NCI-H1105 treated with DMSO at 0.1 percent for 48 hours (cell line): Measurements from ENCODE around the gene CHRNG.
A peak's percentile ranks its signal among the peaks of the same experiment; 100 is the strongest.

ENCODE experiments used
- DNase-seq: peaks from one replicate; lab custom pipeline; 2025; lab: John Stamatoyannopoulos, UW

CHRNG gene, protein sequence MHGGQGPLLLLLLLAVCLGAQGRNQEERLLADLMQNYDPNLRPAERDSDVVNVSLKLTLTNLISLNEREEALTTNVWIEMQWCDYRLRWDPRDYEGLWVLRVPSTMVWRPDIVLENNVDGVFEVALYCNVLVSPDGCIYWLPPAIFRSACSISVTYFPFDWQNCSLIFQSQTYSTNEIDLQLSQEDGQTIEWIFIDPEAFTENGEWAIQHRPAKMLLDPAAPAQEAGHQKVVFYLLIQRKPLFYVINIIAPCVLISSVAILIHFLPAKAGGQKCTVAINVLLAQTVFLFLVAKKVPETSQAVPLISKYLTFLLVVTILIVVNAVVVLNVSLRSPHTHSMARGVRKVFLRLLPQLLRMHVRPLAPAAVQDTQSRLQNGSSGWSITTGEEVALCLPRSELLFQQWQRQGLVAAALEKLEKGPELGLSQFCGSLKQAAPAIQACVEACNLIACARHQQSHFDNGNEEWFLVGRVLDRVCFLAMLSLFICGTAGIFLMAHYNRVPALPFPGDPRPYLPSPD

DNA sequence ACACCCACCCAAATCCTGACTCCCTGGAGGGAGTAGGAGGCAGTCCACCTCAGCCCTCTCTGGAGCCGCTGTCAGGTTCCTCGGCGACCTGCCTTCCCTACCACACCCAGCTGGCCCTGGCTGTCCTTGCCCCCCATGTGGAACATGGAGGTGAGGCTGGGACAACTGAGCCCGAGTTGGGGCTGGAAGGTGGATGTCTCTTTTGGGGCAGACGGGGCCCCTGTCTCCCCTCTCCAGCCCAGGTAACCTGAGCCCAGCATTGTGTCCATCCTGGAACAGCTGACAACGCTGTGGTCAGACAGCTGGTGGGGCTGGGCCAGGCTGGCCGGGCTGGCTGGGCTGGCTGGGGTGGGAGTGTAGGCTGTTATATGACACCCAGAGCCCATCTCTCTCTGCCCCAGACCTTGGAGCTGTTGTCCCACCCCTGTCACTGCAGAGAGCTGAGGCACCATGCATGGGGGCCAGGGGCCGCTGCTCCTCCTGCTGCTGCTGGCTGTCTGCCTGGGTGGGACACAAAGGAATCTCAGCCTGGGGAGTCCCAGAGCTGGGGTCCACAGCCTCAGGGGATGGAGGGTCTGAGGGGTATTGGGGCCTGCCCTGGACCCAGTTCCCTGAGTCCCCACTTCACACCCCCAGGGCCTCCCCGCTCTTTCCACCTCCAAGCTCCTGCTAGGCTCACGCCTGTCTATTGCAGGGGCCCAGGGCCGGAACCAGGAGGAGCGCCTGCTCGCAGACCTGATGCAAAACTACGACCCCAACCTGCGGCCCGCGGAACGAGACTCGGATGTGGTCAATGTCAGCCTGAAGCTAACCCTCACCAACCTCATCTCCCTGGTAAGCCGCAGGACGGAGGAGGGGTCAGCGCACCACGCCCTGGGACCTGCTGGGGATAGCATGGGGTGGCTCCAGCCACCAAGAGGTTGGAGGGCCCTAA is at the start of gene CHRNG:
Gene CHRNG (plus strand): TSS at position 395 of the 934 bp plus-strand sequence. CDS start 56 bp downstream, at position 451.
- no peak for DNase-seq

DNA sequence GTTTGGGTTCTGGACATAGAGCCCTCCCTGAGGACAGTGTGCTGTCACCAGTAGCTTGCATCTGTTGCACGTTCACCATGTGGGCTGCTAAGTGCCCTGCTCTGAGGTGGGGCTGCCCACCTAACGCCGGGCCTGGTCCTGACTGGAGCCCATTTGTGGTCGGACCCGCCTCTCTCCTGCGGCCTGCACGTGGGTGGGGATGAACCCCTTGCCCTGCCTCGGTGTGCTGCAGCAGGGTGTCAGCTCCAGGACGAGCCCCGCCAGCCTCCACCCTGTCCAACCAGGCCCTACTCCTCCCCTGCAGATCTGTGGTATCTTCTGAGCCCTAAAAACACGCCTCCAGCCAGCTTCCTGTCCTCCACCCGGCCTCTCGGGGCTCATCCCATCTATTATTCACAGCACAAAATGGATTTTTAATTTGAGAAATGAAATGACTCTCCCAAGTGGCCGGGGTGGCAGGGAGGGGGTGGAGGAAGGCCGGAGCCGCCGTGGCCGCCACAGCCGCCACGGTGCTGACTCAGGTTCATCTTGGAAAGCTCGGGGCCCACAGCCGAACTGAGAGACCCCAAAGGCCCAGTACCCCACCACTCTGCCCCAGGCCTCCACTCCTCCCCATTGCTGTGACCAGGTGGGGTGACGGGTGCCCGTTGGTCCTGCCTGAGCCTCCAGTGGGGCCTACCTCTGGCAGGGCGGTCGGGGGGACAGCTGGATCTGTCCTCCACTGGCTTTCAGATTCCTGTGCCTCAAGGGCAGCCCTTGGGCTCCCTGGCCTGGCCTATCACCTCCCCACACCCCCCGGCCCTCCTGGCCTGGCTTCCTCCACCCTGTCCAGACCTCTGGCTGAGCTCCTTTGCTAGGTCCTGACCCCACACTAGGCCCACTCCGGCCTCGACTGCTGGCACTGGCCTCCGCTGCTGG is 49.0 kb upstream of the CHRNG start:
- no peak for DNase-seq

DNA sequence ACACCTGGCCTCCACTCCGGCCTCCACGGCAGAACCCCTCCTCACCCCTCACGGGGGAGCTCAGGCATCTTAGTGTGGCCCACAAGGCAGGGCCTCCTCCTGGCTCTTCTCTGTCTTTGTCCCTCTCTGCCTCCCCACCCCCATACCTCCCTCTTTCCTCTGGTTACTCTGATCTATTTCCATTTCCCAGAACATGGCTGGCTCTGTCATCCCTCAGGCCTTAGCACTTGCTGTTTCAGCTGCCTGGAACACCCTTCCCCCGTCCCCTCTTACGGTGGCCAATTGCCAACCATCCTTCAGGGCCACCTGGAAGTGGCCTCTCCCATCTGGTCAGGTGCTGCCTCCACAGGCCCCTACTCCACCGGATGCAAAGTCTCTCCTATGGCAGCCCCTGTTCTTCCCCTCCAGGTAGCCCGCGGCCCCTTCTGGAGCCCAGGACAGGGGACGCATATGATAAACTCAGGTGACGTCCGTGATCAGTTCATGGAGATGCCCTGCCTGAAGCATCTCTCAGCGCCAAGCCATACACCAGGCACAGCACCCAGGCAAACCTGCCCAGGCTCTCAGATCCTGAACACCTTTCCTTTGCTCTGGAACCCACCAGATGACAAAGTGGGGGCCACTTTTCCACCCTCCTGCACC is 48.2 kb upstream of the CHRNG start:
- DNase-seq, result no peak

DNA sequence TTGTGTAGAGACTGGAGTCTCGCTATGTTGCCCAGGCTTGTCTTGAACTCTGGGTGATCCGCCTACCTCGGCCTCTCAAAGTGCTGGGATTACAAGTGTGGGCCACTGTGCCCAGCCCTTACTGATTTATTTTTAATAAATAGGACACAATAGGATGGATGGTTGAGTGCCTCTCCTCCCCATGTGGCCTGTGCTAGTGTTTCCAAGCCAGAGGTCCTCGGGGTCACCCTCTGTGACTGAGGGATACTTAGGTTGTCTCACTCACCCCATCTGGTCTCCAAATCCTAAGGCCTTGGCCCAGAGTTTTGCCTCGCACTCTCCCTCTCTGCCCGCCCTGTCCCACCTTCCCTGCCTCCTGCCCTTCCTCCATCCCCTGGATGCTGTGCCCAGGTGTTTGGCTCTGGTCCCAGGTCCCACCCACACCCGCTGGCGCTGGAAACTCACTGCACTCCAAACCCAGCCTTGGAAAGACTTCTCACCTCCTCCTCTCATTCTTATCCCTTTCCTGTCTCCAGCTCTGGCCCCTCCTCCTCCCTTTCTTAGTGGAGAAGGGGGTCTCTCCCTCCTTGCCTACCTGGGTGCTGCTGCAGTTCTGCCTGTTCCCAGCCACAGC is 47.1 kb upstream of the CHRNG start:
- DNase-seq, result no peak

DNA sequence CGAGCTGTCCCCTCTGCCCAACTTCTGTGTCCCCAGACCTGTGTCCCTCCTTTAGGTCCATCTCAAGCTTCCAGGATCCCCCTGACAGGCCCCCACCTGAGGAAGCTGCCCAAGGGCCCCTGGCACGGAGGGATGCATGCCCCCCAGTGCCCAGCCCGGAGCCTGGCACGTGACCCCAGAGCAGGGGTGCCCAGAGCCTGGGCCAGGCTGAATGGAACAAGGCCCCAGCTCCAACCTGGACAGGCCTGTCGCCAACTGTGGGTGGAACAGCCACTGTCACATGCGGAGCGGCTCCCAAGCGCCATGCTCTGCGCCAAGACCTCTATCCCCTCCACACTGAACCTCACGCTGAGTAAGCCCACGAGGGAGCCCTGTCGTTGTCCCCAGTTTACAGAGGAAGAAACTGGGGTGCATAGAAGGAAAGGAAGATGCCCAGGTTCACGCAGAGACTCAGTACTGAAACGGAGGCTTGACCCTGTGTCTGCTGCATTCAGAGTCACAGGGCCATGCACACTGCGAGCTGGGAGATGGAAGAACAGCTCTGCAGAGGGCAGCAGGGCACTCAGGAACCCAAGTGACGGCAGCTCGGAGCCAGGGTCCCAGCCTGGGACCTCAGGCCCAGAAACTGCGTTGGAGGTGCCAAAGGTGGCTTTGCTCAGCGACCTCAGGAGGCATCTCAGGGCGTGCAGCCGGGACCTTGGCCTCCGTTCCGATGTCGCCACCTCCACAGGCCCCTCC is 46.4 kb upstream of the CHRNG start:
- DNase-seq, result no peak

DNA sequence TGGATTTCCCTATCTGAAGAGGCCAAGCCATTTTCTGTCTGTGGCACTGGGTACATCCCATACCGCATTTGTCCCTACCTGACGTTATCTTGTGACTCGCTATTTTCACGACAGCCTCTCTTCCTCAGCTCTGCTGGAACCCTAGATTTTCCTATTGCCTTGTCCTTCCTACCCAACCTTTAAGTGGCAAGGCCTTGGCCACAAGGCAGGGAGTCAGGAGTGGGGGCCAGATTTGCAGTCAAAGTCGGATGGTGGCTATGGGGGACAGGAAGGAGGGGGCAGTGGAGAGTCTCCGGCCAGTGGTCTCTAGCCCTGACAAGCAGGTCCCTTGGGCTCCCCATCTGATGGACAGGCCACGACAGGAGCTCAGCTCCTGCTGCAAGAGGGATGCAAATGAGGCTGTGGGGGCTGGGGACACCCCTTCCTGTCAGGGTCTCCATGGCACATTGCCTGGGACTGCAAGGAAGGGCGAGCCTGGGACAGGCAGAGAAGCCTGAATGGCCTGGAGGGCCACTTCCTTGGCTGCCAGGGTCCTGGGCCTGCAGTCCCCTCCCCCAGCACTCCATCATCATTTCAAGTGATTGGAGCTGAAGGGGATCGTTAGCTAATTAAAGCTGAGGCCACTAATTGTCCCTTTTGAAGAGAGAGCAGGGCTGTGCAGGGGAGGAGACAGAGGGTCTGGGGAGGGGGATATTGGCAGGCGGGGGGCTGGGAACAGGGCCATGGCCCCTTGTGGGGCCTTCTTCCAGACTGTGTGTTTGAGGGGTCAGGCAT is 45.6 kb upstream of the CHRNG start:
- DNase-seq, result no peak

DNA sequence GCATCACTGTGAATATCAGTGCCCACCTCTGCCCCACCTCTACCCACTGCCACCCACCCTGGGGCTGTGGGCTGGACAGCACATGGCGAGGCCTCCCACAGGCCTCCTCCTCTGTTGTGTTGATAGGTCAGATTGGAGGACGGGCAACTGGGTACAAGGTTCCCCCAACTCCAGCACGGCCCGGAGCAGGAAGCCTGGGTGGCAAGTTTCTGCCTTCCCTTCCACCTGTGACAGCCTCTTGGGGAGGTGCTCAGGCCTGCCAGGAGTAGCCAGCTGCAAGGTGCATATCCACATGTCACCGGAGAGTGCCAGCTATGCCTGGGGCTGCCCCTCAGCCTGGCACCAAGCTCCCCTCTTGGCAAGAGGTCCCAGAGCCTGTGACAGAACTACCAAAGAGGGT is 45.0 kb upstream of the CHRNG start:
- no peak for DNase-seq

DNA sequence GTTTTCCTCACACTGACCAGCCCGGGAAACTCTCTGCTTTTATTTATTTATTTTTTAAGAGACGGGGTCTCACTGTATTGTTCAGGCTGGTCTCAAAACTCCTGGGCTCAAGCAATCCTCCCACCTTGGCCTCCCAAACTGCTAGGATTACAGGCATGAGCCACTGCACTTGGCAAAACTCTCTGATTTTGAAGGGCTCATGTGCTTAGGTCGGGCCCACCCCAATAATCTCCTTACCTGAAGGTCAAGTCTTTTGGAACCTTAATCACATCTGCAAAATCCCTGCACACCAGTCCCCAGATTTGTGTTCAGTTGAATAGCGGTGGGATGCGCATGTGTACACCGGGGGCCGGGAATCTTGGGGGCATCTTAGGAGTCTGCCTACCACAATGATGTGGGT is 44.2 kb upstream of the CHRNG start:
- no peak for DNase-seq

DNA sequence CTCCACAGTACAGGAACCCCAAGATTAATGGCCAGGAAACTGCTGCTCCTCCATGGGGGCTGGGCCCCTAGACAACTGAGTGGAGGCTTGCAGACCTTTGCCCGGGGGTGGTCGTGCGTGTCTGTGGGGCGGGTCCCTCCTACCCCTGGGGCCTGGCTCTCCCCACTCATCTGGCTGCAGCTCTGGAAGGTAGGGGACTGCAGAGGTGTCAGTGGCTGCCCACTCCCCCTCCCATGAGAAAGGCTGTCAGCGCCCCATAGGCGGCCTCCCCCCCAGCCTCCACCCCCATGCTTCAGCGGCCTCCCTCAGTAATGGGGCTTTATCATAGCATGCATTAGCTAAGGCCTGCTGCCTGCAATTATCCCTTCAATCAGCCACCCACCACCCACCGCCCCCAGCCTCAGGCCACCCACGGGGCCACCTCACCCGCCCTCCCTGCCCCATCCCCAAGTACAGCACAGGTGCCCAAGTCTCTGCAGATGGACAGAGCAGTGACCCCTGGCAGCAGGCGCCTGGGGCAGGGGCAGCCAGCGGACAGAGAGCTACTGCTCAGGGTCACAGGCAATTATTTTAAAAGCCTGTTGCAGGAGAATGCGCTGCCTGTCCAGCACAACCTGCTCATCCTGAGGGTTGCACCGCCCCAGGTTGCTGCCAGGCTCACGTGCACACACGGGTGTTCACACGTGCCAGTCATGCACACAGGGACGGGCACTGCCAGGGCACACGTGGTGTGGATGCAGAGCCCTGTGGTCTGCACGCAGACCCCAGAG is 42.8 kb upstream of the CHRNG start:
- no peak for DNase-seq

DNA sequence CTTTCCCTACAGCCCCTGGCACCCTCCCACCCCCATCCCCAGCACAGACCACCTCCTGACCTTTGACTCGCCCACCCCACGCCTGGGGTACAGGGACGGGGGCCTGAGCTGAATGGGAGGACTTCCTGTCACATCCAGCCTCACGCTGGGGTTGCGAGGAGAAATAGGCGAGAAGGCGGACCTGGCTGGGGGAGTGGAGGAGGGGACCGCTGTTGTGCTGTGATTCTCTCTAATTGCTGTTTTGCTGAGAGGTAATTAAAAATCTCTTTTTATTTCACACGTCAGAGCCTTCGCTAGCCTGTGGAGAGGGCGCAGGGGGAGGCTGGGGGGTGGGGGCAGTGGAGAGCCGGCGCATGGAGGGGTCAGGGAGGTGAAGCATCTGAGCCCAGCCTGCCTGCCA is 42.1 kb upstream of the CHRNG start:
- DNase-seq, result no peak

DNA sequence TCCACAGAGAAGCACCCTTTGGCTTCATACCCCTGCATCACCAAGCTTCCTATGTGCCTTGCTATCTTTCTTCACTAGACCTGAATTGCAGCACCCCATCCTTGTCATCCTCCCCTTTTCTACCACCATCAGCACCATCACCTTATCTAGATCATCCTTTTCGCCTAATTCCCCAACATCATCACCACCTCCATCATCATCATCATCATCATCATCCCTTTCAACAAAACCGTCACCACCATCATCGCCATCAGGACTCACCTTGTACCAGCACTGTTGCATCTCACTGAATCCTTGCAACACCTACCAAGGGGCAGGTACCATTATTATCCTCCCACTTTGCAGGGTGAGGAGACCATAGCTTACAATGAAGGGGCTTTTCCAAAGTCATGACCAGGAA is 41.0 kb upstream of the CHRNG start:
- no peak for DNase-seq

DNA sequence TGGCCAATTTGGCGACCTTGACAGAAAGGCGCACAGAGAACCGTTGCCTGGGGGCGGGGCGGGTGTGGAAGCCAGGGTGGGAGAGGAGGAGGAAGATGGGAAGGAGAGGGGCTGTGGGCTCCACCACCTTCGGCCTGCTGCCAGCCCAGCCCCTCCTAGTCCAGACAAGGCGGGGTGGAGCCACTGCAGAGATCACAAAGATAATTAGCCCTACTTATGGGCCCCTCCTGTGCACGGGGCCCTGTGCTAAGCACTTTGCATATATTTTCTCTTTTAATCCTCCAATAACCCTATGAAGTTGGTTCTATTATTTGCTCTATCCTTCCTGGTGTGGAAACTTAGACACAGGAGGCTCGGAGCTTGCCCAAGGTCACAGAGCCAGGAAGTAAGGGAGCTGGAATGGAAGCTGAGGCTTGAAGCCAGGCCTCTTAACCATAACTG is 38.1 kb upstream of the CHRNG start:
- DNase-seq, result no peak

DNA sequence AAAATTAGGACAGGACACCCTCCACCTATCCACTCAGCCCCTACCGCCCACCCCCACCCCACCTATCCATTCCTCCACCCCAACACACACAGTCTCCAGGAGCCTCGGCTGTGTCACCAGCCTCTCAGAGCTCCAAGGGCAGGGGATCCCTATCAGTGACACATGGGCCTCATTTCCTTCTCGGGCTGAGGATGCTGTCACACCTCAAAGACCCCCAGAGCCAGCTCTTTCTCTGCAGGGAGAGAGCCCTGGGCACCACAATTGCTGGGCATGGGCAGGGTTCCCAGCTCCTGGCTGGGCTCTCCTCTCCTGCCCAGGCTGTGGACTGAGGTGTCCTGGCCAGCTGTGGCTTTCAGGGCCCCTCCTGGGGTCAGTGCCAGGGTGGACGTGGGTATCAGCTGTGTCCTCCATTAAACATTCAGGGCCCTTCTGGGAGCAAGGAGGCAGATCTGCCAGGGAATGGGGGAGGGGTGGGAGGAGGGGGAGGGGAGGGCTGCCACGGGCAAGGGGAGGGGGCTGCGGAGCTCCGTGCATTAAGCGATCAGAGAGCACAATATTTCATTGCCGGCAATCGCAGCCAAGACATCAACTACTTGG is 37.6 kb upstream of the CHRNG start:
- no peak for DNase-seq

DNA sequence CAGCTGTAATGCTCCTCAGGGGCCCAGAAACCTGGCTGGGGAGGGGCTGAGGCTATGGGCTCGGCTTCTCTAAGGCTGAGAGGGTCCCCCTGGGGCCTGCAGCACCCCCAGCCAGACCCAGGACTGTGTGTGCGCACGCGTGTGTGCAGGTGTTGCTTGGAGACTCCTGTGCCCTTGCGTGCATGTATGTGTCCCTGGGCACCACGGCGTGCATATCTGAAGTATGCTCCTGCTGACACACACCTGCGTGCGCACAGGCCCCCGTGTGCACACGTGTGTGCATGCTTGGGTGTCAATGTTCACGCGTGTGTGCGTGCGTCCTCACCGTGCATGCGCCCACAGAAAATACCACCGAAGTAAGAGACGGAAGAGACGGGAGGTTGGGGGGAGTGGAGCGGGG is 37.0 kb upstream of the CHRNG start:
- no peak for DNase-seq

DNA sequence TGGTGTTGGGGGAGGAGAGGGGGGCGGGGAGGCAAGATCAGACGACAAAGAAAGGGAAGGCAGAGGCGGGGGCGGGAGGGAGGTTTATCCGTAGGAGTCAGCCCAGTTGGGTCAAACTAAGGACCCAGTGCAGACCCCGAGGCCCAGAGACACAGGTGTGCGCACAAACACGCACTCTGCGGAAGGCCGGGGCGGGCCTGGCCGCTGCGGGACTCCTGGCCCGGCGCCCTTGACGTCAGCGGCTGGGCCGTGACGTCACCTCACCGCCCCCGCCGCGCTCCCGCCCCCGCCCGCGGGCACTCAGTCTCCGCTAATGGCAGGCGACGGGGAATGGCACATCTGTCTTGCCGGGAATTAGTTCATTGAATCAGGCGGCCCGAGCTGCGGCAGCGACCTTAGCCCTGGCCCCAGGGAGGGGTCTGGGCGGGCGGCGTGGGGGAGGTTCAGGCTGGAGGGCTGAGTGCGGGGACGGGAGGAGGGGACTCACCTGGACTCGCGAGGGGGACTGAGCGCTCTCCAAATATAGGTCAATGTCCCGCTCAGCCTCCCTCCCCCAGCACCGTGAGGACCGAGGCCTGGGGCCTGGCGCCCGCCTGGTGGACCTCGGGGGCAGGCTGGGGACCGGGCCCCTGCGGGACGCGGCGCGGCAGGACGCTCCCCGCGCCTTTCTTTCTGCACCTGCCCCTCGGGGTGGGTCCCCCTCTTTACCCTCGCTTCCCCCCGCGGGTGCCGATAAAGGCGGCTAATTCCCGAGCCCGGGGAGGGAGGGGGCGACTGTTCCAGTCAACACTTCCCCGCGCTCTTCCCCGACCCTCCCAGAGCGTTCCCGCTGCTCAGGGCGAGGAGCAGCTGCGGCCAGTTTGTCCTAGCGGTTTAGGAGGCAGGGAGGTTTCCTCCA is 36.3 kb upstream of the CHRNG start:
- DNase-seq, result peak; percentile 34

DNA sequence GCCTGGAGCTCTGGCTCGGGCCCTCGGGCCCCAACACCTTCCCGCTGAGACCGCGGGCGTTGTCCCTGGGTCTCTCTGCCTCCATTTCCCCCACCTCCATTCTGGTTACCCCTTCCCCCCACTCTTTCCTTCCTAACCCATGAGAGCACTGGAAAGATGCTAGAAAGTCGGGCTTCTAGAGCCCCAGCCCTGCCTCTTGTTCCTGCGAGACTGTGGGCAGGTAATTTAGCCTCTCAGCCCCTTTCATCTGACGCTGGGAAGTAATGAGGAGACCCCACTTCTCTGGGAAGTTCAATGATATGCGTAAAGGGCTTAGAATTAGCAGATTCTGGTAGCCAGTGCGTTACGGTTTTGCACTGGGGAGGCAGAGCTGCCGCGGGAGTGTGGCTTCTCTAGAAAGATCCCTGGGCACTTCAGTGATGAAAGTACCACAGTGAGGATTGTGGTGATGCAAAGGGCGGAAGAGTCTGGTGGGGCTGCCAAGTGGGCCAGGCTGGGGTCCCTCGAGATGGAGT is 35.6 kb upstream of the CHRNG start:
- no peak for DNase-seq

DNA sequence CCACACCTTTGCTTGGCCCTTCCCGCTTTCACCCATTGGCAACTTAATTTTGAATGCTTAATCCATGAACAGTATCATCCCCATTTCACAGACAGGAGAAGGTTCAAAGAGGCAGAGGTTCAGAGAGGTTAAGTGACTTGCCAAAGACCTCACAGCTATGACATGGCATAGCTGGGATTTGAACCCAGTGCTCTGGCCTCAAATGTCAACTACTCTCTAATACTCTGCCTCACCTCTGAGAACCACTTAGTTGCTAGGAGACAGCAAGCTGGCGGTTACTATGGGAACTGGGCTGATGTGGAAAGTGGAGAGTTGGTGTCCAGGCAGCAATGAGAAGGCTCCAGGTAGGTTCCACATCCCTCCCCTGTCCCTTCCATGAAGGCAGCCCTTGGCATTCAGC is 35.1 kb upstream of the CHRNG start:
- DNase-seq, result peak; percentile 55
